Measurements from ENCODE around the gene IGSF22. TPM values are rescaled to one million over a fixed set of nuclear protein-coding genes. Genes with fewer than 3 reads are reported as not detected.

Gene IGSF22
- total and polyA plus RNA-seq, 8 donors: 0.52 to 2.1 (median 1.2) TPM

- no peaks in the 10 kb centered on the region for H3K9me3 ChIP-seq
- no peaks in the 10 kb centered on the region for H3K27me3 ChIP-seq
- no peak for DNase-seq
- no peak overlapping the region for H3K4me3 ChIP-seq
- H3K27ac ChIP-seq: no peak overlapping the region
- no peaks in the 10 kb centered on the region for H3K4me1 ChIP-seq
- H3K36me3 ChIP-seq: no peaks in the 10 kb centered on the region
- TF ChIP-seq CTCF (IDR thresholded peaks at IDR 0.05): no peak
- no peak for ATAC-seq
- intact Hi-C loops (cut with DNase I): no loop called here
These were observed 5.5 kb upstream of the IGSF22 start for GRCh38 chr11:18731441-18731840.

GRCh38 chr11:18730020-18730419 is 4.0 kb upstream of the IGSF22 start:
- H3K4me3 ChIP-seq: no peak overlapping the region
- no peaks in the 10 kb centered on the region for H3K9me3 ChIP-seq
- DNase-seq: no peak
- ATAC-seq: no peak
- H3K4me1 ChIP-seq: no peaks in the 10 kb centered on the region
- no peaks in the 10 kb centered on the region for H3K36me3 ChIP-seq
- no peak for TF ChIP-seq CTCF (IDR thresholded peaks at IDR 0.05)
- H3K27me3 ChIP-seq: no peaks in the 10 kb centered on the region
- intact Hi-C loops (cut with DNase I): no loop called here
- H3K27ac ChIP-seq: no peak overlapping the region

GRCh38 chr11:18729426-18729825 is 3.4 kb upstream of the IGSF22 start:
- Histone ChIP-seq H3K4me3 (no peak overlapping the region), H3K27ac (no peak overlapping the region), H3K9me3 (no peaks in the 10 kb centered on the region), H3K4me1 (no peaks in the 10 kb centered on the region), H3K27me3 (no peaks in the 10 kb centered on the region), H3K36me3 (no peaks in the 10 kb centered on the region)
- DNase-seq (no peak), ATAC-seq (no peak)
- TF ChIP-seq CTCF (IDR thresholded peaks at IDR 0.05): no peak
- intact Hi-C loops (cut with DNase I): no loop called here

- no peak for TF ChIP-seq CTCF (IDR thresholded peaks at IDR 0.05)
- DNase-seq (no peak), ATAC-seq (no peak)
- H3K36me3 ChIP-seq: no peaks in the 10 kb centered on the region
- intact Hi-C loops (cut with DNase I): no loop called here
- no peak overlapping the region for H3K4me3 ChIP-seq
- H3K9me3 ChIP-seq: no peaks in the 10 kb centered on the region
- H3K4me1 ChIP-seq: no peaks in the 10 kb centered on the region
- H3K27ac ChIP-seq: no peak overlapping the region
- no peaks in the 10 kb centered on the region for H3K27me3 ChIP-seq
These were observed 2.7 kb upstream of the IGSF22 start for GRCh38 chr11:18728658-18729057.

- Histone ChIP-seq H3K9me3 (no peaks in the 10 kb centered on the region), H3K36me3 (no peaks in the 10 kb centered on the region), H3K4me3 (no peak overlapping the region), H3K27ac (no peak overlapping the region), H3K27me3 (no peaks in the 10 kb centered on the region), H3K4me1 (no peaks in the 10 kb centered on the region)
- intact Hi-C loops (cut with DNase I): no loop called here
- DNase-seq (peak in 2 of 4 donors; percentile 16 to 56), ATAC-seq (peak; percentile 55)
- peak; percentile 70 to 76 for TF ChIP-seq CTCF (IDR thresholded peaks at IDR 0.05)
These were observed 1.7 kb upstream of the IGSF22 start for GRCh38 chr11:18727479-18728236.

Data from left lung (tissue), 10 donors.